Stimulated activated CD4-positive, alpha-beta T cell treated with anti-CD3 and anti-CD28 coated beads, Interleukin-15, amount 100 ng/mL, for 24 hours (primary cell): ENCODE data around the gene PIK3R2.
"Not testable (repeated sequence)": the region's sequence is repeated elsewhere in the genome, so short reads cannot be mapped to it uniquely, and the experiment has no call there.

ENCODE experiments used
- DNase-seq: peaks from one replicate; pipeline ENCODE4 v3.0.0-alpha.2; 2020

Gene PIK3R2

GRCh38 chr19:18156268-18156667, 3.3 kb downstream of the PIK3R2 start:
- no peak for DNase-seq

DNA sequence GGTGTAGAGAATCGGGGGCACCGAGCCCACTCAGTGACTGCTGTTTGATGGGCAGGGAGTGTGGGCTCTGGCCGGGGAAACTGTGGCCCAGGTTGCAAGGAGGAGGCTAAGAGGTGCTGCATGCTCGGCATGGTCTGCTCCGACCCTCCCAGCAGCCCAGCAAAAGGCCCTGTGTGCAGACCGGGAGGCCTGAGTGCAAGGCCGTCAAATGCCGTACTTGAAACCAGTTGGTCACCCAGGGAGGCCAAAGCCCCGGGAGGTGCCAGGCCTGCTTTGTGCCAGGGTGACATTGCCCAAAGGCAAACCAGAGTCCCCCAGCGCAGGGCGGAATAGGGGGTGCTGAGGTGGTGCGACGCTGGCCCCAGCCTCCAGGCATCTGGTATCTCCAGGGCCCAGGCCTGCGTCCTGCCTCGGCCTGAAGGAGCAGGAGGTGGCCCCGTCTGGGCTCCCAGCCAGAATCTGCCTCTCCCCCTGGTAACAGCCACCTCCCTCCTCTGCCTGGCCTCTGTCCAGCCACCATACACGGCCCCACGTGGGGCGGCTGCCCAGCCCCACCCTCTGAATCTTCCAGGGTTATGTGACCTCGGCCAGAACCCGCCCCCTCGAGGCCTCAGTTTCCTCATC, 4.0 kb downstream of the PIK3R2 start:
- no peak for DNase-seq

DNA sequence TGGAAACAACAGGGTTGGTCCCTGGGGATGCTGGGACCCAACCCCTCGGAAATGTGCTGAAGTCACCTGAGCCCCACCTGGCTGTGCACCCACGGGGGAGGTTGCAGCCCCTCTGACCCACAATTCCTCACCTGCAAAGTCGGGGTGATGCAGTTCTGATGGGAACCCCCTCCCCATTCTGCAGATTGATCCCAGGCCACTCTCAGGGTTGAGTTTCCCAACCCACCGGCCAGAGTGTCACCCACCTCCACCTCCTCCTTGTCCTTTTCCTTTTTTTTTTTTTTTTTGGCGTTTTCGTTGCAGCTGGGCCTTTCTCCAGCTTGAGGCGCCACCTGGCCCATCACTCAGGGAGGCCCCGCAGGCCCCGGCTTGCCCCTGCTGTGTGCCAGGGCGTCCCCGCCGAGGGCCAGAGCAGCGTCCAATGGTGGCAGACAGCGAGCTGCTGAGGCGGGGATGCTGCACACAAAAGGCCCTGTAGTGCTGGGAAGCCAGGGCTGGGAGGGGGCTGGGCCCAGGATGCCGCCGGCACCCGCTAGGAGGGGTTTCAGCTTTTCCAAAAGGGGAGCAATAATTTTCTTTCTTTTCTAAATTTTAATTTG, 4.6 kb downstream of the PIK3R2 start:
- DNase-seq = no peak

- no peak for DNase-seq
These were observed 5.5 kb downstream of the PIK3R2 start for GRCh38 chr19:18158467-18158866.

- not testable (repeated sequence) for DNase-seq
These were observed 6.2 kb downstream of the PIK3R2 start for GRCh38 chr19:18159059-18159616.

GRCh38 chr19:18159810-18160209, 6.8 kb downstream of the PIK3R2 start:
- DNase-seq = no peak

- DNase-seq = peak; percentile 37
These were observed 7.6 kb downstream of the PIK3R2 start for GRCh38 chr19:18160493-18160970.

DNA sequence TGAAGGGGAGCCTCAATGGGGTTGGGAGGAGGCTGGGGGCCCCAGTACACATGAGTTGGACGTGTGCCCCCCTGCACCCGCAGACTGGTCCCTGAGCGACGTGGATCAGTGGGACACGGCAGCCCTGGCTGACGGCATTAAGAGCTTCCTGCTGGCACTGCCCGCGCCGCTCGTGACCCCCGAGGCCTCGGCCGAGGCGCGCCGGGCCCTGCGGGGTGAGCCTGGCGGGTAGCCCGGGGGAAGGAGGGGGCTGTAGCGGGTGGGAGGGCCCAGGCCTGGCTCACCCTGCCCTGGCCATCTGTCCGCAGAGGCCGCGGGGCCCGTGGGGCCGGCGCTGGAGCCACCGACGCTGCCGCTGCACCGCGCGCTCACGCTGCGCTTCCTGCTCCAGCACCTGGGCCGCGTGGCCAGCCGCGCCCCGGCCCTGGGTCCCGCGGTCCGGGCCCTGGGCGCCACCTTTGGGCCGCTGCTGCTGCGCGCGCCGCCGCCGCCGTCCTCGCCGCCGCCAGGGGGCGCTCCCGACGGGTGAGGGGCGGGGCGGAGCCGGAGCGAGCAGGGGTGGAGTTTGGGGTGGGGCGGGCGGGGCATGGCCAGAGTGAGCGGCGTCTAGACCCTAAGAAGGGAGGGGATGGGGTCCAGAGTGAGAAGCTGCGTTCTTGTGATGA, 8.1 kb downstream of the PIK3R2 start:
- peak; percentile 80 for DNase-seq

DNA sequence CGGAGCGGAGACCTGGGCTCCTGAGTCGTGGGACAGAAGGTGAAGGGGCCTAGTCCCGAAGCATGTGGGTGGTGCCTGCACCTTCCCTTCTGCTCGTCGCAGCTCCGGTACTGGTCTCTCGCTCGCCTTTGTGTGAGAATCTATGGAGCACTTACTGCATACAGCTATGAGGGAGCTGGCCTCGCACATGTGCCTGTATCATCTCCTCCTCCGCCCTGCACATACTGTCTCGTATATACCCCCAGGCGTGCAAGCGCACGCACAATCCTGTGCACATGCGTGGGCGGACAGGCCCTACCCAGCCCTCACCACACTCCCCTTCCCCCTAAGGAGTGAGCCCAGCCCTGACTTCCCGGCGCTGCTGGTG, 8.7 kb downstream of the PIK3R2 start:
- no peak for DNase-seq

DNA sequence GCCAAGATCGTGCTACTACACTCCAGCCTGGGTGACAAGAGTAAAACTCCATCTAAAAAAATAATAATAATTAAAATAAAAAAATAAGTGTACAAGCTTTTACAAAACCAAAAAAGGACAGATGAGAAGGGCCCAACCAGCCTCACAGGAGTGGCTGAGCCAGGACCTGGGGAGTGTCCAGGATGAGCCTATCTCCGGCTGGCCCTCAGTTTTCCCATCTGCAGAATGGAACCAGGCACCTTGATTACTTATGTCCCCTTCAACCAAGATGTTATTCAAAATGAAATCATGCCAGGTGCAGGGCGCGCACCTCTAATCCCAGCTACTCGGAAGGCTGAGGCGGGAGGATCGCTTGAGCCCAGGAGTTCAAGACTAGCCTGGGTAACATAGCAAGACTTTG, 11.1 kb downstream of the PIK3R2 start:
- DNase-seq = no peak

DNA sequence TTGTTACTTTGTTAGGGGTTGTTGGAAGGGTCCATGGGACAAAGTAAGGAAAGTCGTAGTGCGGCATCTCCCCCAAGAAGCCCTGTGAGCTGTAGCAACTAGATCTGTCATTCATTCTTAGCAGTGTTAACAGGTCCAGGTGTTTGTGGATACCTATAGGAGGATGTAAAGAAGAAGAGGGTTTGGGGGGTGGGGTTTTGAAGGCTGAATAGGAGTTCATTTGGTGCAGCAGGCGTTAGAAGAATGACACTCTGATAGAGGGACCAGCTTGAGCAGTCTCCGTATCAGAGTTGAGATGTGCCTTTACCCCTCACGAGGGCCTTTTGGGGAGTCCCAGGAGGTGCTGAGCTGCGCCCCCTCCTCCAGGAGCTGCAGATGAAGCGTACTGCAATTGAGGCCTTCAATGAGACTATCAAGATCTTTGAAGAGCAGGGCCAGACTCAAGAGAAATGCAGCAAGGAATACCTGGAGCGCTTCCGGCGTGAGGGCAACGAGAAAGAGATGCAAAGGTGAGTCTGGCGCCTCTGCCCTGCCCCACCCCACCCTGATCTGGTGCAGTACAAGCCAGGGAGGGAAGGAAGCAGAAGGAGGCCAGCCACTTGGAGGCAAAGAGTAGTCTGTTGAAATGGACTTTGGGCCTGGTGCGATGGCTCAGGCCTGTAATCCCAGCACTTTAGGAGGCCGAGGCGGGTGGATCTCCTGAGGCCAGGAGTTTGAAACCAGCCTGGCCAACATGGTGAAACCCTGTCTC, 13.0 kb downstream of the PIK3R2 start:
- DNase-seq = no peak

- DNase-seq = no peak
These were observed 14.0 kb downstream of the PIK3R2 start for GRCh38 chr19:18167011-18167410.

GRCh38 chr19:18167975-18168645, 15.1 kb downstream of the PIK3R2 start:
- peak; percentile 75 for DNase-seq

- no peak for DNase-seq
These were observed 15.9 kb downstream of the PIK3R2 start for GRCh38 chr19:18168673-18169381.

- no peak for DNase-seq
These were observed 17.8 kb downstream of the PIK3R2 start for GRCh38 chr19:18170714-18171255.

DNA sequence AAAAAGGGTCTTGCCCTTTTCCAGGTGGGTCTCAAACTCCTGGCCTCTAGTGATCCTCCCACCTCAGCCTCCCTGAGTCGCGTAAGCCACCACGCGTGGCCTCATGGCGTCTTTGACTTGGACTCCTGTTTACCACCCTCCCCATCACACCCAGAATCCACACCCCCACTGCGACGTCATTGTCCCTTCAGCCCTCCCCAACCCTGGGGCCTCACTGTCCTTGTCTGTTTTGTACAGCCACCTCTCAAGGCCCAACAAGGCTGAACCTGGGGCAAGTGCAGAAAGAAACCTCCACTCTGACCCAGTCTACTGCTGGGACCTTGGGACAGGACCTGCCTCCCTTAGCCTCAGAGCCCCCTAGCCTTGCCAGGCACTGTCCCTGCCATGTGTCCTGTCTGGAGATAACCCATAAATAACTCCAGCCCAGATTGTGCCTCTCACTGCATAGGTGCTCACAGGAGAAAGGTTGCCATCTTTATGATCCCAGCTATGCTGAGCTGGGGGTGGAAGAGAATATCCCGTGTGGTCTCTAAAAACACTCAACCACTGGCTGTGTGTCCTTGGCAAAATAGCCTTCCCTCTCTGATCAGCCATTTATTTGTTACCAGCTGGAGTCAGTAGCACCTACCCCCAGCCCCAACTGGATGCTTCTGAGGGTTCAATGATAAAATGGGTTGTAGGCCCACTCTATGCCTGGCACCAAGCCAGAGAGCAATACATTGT, 18.8 kb downstream of the PIK3R2 start:
- no peak for DNase-seq

GRCh38 chr19:18172331-18173053, 19.5 kb downstream of the PIK3R2 start:
- no peak for DNase-seq

DNA sequence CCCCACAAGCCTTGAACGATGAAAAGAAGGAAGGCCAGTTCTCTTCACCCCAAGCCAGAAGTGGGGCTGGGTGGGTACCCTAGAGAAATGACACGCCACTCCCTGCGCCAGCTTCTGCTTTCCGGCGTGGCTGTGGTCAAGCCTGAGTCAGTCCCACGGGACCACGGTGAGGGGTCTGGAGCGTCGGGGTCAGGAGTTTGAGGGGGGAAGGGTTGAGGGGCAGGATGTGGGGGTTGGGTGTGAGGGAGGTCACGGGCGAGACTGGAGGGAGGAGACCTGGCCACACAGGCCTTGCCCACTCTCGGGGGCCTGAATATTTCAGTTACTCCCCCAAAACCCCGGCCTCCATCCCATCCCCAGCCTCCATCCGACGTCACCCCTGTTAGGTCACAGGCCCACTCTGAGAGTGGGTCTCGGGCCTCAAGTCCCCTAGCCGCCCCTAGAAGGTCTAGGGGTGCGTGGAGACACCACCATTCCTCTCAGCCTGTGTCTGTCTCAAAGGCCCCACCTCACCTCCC, 20.1 kb downstream of the PIK3R2 start:
- no peak for DNase-seq

GRCh38 chr19:18173572-18174288, 20.8 kb downstream of the PIK3R2 start, which contains the start of gene IFI30:
IFI30 (plus strand) TSS chr19:18173813; CDS start chr19:18173842, 29 bp downstream.
- DNase-seq = peak; percentile 79
